NCI-H2196 (cell line): Measurements from ENCODE around the gene MIB2.

Experiments used
- DNase-seq: peaks from one replicate; lab custom pipeline; 2025; ENCODE audit not compliant: unreplicated experiment; lab: John Stamatoyannopoulos, UW

MIB2 gene

DNA sequence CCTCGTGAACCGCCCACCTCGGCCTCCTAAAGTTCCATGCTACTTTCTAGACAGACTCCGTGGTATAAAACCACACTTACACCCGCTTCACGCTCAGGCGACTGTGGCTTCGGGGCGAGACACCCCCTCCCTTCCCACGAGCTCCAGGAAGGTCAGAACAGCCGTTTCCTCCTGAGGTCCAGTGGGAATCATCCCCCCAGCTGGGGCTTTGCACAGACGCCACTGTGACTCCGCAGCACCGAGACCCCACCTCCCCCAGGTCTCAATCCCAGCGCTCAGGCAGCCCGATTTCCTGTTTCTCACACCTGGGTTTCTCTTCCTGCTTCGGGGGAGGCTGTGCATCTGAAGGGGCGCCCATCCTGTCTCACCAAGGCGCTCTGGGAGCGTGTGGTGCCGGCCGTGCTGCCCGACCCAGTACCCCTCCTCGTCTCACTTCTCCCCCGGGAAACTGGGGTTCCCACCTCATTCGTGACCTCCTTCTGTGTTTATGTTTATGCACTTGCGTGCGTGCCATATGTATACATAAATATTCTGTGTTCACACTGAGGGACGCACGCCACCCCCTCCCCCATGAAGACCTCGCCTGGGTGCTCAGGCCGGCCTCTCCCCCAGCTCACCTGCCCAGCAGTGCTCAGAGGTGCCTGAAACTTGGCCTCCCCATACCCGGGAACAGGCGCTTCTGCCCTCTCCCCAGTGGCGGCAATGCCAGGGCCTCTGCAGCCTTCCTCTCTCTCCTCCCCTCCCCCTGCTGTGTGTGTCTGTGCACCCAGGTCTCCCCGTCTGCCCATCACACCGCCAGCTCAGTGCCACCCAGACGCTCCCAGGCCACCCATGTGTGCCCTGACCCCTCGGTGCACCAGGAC is 62.6 kb downstream of the MIB2 start:
- no peak for DNase-seq

DNA sequence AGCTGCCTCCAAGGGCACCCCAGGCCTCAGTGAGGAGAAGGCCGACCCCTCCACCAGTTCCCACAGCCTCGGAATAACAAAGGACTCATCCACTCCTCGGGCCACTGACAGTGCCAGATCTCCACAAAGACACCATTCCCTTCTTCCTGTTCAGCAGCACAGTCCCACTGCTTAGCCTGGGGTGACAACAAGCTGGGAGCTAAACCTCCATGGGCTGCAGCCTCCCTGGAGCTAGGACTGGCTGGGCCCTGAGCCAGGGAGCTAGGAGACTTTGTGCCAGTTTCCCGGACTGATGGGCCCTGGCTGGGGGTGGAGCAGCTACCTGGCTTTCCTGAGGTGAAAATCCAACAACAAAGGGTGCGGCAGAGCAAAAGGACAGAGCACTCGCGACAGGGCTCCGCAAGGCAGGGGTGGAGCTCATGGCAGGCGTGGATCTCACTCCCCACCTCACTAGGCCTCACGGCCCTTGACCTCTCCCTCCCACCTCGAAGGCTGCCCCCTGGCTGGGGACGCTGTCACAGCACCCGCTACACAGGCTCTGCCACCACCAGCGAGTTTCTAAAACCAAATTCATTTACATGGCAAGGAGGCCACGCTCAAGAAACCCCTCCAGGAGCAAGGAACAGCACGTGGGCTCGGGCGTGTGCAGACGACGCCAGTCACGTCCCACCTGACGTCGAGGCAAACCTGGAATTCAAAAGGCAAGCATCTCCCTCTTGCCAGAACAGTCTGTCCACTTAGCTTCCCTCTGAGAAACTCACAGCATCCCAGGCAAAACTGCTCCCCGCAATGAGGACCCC is 63.5 kb downstream of the MIB2 start:
- peak; percentile 22 for DNase-seq
